Activated effector memory CD4-positive, alpha-beta T cell treated with anti-CD3 and anti-CD28 coated beads, Interleukin-2, amount 50 U/mL, for 16 hours (primary cell): ENCODE results near the gene ZNF592.

ENCODE experiments used
- DNase-seq: peaks from one replicate; pipeline ENCODE4 v3.0.0-alpha.2; 2020

Gene ZNF592

DNA sequence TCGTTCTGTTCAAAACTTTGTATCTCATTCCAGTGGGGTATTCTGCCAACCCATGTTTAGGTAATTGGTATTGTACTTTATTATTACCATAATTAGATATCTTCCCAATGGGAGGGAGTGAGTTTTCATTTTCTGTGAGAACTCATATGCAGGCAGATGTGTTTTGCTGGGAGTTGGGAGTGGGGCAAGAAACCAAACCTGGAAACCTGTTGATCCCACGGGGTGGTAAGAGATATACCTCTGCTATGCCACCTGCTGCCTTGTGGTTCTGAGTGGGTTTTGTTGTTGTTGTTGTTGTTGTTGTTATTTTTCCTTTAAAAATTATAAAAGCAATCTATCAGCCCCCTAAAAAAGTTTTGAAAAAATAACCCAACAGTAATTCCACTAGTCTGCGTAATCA, 32.1 kb downstream of the ZNF592 start:
- no peak for DNase-seq

DNA sequence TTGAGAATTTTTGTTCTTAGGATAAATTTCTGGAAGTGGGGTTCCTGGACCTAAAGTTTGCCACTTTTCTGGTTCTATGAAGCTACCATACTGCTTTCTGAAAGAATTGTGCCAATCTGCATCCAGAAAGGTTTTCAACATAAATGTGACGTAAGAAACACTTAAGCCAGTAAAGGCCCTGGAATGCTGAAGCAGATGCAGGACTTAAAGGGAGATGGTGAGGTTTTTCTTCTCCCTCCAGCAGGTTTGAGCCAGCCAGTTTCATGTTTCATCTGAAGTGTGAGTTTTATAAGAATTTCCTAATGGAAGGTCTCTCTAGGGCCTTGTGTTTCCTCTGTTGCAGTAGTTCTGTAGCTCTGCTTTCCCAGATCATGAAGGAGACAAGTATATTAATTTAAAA, 33.1 kb downstream of the ZNF592 start:
- DNase-seq: no peak

DNA sequence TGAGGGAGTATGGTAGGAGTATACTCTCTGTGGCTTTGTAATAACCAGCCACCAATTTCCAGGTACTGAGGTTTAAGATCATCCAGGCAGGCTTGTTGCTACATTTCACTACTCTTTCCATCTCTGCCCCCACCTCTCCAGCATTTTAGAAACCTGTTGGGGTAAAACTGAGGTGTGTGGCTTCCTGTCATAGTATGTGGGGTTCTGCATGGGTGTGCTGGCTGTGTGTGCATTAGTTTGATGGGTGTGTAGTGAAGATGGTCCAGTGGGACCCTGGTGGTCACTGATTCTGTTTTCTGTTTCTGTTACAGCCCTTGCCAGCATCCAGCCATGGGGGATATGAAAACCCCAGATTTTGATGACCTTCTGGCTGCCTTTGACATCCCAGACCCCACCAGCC, 34.0 kb downstream of the ZNF592 start:
- no peak for DNase-seq

DNA sequence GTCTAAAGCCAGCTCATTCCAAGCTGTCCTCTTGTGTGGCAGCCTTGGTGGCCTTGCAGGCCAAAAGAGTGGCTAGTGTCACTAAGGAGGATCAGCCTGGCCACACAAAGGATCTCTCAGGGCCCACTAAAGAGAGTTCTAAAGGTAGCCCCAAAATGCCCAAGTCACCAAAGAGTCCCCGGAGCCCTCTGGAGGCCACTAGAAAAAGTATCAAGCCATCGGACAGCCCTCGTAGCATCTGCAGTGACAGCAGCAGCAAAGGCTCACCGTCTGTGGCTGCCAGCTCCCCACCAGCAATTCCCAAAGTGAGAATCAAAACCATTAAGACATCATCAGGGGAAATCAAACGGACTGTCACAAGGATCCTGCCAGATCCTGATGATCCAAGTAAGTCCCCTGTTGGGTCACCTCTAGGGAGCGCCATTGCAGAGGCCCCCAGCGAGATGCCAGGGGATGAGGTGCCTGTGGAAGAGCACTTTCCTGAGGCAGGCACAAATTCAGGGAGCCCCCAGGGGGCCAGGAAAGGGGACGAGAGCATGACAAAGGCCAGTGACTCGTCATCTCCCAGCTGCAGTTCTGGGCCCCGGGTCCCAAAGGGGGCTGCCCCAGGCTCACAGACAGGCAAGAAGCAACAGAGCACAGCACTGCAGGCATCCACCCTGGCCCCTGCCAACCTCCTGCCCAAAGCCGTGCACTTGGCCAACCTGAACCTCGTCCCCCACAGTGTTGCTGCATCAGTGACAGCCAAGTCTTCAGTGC, 35.3 kb downstream of the ZNF592 start:
- no peak for DNase-seq

DNA sequence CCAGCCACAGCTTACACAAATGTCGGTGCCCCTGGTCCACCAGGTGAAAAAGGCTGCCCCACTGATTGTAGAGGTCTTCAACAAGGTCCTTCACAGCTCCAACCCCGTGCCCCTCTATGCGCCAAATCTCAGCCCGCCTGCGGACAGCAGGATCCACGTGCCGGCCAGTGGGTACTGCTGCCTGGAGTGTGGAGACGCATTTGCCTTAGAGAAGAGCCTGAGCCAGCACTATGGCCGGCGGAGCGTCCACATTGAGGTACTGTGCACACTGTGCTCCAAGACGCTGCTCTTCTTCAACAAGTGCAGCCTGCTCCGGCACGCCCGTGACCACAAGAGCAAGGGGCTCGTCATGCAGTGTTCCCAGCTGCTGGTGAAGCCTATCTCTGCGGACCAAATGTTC, 35.9 kb downstream of the ZNF592 start:
- no peak for DNase-seq

DNA sequence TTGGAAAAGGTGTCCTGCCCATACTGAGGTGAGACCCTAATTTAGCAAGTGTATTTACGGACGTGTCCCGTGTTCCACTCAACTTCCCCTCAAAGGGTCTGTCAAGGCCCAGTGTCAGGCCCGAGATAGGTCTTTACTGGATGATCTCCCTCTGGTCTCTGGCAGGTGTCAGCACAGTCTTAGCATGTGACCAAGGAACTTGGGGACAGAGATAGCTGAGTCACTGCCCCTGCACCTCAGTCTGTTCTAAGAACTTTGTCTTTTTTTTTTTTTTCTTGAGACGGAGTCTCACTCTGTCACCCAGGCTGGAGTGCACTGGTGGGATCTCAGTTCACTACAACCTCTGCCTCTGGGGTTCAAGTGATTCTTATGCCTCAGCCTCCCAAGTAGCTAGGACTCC, 36.7 kb downstream of the ZNF592 start:
- DNase-seq: no peak

DNA sequence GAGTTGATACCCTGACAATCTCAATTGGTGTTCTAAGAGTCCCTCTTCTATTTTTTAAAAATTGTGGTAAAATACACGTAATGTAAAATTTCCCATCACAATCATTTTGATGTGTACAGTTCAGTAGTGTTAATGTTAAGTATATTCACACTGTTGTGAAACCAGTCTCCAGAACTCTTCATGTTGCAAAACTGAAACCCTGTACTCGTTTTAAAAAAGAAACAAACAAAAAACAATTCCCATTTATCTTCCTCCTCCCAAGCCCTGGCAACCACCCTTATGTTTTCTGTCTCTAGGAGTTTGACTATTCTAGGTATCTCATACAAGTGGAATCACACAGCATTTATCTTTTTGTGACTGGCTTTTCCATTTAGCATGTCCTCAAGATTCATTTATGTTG, 40.1 kb downstream of the ZNF592 start:
- DNase-seq: no peak

DNA sequence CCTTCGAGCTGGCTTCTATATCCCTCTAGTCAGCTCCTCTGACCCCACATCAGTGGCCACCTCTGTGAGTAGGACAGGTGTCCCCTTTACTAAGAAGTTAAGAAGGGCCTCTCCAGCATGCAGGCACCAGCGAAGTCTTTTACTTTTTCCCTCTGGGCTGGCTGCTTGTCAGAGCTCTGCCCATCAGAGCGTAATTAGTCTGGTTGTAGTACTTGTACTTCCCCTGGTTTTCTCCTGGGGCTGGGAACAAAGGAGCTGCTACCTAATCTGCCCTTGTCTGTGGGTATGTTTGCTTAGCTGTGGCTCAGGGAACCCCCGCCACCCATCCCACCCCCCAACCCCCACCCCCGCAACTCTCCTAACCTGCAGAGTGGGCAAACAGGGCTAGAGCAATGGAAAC, 41.4 kb downstream of the ZNF592 start:
- DNase-seq: no peak

DNA sequence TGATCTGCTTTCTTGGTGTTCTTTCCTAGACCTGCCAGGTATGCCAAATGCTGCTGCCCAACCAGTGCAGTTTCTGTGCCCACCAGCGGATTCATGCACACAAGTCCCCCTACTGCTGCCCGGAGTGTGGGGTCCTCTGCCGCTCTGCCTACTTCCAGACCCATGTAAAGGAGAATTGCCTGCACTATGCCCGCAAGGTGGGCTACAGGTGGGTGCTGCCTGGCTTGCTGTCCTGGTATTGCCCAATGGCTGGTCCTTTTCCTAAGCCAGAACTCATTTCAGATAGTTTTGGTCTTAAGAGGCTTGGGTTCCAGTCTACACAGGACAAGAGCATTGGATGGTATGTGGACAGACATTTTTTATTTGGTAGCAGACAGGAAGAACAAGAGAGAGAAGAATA, 42.3 kb downstream of the ZNF592 start:
- no peak for DNase-seq

DNA sequence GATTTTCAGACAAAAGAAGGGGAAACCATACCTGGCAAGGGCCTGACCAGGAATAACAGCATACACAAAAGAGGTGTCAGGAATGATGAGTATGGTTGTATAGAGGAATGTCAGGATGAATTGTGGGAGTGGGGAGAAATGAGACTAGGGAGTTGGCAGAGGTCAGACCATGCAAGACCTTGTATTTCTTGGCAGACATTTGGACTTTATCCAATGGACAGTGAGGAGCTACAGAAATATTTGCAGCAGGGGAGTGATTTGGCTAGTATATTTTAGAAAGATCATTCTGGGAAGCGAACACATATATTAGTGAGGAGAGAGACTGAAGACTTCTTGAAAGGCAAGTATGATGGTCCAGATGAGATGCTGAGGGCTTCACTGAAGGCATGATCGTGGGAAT, 43.4 kb downstream of the ZNF592 start:
- DNase-seq: no peak

DNA sequence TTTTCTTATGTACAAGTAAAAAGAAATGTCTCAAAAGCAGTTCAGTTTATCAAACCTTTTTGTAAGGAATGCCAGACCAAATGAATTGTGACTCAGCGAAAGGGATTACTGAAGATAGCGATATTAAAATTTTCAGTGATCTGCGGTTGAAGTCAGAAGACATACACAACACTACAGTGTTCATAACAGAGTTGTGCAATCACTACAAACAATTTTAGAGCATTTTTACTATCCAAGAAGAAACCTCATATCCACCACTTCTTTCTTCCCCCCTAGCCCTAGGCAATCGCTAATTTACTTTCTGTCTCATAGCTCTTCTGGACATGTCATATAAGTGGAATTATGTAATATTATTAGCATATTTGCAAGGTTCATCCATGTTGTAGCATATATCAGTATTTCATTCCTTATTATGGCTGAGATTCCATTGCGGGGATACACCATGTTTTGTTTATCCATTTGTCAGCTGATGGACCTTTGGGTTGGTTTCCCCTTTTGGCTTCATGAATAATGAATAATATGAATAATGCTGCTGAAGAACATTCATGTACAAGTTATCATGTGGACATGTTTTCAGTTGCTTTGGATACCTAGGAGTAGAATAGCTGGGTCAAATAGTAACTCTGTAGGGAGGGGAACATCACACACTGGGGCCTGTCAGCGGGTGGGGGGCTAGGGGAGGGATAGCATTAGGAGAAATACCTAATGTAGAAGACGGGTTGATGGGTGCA, 45.2 kb downstream of the ZNF592 start:
- DNase-seq: no peak

DNA sequence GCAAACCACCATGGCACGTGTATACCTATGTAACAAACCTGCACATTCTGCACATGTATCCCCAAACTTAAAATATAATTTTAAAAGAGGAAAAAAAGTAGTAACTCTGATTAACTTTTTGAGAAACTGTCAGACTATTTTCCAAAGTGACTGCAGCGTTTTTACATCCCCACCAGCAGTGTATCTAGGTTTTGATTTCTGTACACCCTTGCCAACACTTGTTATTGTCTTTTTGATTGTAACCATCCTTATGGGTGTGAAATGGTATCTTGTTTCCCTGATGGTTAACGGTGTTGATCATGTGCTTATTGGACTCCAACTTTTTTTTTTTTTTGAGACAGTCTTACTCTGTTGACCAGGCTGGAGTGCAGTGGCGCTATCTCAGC, 45.8 kb downstream of the ZNF592 start:
- no peak for DNase-seq

DNA sequence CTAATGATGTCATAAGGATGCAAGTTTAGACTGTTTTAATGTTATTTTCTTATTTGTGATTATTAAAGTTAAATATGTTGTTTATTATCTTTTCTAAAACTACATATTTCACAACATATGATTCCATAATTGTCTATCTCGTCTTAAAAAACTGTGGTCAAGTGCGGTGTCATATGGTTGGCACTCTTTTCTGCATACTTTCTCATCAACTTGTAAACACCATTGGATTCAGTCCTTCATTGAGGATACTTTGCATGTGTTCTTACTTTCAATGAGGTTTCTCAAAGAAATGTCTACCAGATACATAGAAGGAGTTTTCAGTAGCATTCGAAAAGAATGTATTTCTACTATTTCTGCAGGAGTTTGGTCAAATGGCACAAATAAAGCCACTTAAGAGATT, 46.8 kb downstream of the ZNF592 start:
- no peak for DNase-seq

DNA sequence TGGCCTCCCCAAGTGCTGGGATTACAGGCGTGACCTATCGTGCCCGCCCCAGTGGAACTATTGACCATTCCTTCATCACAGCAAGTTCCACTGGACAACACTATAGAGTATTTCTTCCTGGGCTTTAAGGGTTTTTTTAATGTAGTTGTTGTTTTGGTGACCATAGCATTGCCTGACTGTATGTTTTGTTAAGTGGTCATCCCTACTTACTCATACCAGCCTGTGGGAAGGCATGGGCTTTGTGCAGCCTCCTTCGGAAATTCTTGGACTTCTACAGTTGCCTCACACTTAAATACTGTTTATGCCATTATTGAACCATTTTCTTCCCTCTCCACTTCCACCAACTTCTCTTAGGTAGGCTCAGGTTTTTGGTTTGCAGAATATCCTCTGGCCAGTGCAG, 48.8 kb downstream of the ZNF592 start:
- no peak for DNase-seq

DNA sequence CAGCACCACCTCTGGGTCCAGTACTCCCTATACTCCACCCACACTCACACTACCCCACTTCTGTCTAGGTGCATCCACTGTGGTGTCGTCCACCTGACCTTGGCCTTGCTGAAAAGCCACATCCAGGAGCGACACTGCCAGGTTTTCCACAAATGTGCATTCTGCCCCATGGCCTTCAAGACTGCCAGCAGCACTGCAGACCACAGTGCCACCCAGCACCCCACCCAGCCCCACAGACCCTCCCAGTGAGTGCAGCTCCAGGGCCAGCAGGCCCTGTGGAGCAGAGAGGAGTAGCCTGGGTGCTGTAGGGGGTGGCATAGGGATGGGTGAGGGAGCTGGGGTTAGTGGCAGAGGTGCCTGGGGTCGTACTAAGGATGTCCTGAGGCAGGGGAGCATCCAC, 49.4 kb downstream of the ZNF592 start:
- no peak for DNase-seq

DNA sequence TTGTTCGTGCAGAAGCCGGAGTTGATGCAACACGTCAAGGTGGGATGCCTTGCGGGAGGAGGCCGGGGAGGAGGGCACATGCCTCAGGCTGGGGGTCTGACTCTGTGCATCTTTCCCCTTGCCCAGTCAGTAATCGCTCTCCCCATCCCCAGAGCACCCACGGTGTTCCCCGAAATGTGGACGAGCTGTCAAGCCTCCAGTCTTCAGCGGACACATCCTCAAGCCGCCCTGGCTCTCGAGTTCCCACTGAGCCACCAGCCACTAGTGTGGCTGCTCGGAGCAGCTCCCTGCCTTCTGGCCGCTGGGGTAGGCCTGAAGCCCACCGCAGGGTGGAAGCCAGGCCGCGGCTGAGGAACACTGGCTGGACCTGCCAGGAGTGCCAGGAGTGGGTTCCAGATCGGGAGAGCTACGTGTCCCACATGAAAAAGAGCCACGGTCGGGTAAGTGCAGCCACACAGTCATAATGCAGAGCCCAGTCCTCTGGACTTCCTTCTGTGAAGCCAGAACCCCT, 50.1 kb downstream of the ZNF592 start:
- DNase-seq: no peak

DNA sequence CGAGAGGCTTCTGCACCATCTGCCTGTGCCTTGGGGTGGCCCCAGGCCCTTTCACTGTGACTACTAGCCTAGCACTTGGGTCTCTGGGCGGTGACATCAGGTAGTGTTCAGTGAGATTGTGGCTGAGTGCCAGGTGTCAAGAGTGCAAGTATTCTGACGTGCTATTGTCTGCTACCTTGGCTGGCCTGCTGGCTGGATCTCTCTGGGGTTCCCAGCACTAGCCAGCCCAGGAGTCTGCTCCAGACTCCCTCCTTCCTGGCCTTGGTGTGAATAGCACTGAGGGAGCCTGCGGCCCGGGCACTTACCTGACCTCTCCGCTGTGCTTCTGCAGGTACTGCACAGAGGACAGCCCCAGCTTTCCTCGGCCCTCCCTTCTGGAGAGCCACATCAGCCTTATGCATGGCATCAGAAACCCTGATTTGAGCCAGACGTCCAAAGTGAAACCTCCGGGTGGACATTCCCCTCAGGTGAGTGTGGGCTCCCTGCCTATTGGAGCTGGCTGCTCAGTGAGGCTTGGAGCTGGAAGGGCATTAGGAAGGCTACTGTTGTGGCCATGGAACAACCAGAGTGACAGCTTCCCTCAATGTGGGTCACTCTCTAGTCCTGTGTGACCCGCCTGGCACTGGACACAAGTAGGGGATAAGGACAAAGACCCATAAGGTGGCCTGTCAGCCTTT, 51.3 kb downstream of the ZNF592 start:
- no peak for DNase-seq

DNA sequence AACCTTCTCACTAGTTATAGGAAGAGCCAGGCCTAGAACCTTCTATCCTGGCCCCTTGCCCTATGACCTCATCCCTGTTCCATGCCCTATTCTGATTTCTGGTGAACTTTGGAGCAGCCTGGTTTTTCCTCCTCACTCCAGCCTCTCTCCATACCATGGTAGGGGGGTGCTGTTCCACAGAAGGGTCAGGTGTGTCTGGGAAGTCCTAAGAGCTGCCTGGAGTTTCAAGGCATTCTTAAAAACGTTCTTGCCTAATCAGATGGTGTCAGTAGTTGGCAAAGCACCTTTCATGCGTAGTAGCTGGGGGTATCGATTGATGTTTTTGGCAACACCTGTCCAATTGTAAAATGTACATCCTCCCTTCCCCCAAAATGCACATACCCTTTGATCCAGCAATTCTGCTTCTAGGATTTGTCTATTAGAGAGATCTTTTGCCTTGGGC, 52.0 kb downstream of the ZNF592 start:
- DNase-seq: no peak

DNA sequence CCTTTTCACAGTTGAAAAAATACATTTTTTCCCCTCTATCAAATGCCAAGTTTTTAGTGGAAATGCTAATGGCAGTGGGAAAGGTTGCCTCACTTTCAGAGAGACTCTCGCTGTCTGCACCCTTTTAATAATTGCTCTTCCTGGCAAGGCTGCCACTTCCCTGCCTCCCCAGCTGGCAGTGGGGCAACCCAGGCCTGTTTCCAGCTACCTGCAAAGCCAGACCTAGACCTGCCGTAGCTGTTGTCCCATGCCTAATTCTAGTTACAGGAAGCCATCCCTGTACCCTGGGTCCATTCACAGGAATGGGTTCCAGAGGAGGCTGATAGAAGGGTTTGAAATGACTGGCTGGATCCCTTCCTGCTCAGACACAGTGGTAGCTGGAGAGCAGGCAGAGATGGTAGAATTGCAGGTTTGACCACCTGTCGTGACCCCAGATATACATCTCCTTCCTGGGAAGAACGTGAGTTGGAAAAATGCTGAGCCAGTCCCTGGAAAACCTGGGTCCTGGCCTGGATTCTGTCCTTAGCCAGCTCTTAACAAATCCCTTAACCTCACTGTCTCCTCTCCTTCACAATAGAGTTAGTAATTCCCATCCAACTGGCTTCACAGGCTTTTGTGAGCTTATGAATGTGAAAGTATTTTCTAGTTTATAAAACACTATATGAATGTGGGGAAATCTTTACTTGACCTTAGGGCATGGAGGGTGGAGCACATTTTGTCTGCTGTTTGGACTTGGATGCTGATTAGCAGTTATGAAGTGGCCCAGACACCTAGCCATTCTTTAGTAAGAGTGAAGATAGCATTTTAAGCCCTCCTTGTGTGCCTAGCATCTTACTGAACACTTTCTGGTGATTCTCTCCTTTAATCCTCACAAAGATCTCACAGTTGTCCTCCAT, 55.9 kb downstream of the ZNF592 start:
- no peak for DNase-seq

DNA sequence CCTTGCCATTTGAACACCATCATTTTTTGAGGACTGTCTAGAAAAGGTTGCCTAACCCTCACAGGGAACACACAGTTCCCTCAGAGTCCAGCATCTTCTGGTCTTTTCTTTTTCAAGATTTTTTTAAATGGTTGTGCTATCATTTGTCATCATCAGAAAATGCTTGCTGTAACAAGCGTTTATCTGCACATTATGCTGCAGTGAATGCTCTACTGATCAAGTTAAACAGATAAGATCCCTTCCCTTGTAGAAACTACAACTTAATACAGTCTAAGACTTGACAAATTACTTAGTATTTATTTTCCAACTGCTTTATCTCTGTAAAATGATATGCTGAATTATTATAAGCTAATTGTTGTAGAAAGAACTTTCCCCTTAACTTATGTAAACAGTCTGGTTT, 56.8 kb downstream of the ZNF592 start:
- no peak for DNase-seq

DNA sequence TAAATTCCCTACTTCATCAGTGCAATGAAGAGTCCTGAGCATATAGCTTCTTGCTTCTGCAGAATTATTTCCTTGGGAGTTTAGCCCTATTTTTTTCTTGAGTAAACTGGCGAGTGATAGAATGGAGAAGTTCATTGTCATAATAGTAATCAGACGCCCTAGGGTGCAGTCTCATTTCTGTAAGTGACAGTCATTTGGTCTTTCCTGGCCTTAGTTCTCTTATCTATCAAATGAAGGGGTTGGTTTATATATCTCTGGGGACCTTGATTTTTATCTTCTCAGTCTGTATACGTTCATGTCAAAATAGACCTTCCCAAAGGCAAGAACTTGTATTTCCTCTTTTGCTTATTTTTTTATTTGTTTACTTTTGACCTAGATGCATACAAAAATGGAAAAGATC, 58.8 kb downstream of the ZNF592 start:
- DNase-seq: no peak

DNA sequence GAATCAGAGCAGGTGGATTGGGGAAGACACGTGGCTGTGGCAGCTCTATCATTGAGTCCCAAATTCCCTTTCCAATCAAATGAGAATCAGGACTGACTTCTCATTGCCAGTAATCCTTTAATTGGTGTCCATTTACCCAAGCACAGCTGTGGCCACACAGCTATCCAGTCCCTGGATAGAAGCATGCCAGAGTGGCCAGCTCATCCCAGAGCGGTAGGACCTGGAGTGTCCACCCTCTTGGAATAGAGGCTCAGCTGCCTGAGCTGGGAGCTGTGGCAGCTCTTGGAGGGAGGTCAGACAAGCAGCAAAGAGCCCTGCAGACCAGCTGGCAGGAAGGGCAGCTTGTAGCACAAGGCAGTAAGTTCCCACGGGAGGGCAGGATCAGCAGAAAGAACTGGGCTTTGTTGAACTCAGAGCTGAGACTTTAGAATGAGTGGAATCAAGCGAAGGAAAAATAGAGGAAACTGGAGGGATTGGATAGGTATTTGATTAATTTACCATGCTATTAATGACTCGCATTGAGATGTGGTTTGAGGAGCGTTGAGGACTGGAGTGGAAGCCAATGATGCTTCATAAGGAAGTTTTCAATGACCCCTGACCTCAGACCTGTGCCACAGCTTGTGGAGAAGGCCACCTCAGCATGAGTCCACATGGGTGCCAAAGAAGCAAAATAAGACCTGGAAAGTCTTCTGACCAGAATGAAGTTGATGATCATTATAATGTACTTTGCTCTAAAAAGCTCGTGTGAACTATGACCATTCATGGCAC, 61.9 kb downstream of the ZNF592 start:
- no peak for DNase-seq
